ENCODE data around the gene MARCO.

DNA sequence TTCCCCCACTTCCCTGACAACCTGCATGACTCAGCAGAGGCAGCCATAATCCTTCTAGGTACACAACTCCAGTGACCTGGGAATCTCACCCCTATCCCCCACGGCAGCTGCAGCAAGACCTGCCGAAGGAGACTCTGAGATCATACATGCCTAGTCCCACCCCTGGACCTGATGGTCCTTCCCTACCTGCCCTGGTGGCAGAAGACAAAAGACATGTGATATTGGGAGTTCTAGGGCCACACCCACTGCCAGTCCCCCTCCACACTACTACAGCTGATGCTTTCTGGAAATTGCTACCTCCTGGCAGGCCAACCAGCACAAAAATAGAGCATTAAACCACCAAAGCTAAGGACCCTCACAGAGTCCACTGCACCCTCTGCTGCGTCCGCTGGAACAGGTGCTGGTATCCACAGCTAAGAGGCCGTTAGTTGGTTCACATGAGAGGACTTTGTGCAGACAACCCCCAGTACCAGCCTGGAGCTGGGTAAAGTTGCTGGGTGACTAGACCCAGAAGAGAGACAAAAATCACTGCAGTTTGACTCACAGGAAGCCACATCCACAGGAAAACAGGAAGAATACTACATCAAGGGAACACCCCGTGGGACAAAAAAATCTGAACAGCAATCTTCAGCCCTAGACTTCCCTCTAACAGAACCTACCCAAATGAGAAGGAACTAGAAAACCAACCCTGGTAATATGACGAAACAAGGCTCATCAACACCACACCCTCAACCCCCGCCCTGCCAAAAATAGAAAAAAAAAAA lies 12.5 kb downstream of the MARCO start:
- TF ChIP-seq, protein P1, sequence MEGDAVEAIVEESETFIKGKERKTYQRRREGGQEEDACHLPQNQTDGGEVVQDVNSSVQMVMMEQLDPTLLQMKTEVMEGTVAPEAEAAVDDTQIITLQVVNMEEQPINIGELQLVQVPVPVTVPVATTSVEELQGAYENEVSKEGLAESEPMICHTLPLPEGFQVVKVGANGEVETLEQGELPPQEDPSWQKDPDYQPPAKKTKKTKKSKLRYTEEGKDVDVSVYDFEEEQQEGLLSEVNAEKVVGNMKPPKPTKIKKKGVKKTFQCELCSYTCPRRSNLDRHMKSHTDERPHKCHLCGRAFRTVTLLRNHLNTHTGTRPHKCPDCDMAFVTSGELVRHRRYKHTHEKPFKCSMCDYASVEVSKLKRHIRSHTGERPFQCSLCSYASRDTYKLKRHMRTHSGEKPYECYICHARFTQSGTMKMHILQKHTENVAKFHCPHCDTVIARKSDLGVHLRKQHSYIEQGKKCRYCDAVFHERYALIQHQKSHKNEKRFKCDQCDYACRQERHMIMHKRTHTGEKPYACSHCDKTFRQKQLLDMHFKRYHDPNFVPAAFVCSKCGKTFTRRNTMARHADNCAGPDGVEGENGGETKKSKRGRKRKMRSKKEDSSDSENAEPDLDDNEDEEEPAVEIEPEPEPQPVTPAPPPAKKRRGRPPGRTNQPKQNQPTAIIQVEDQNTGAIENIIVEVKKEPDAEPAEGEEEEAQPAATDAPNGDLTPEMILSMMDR (IDR thresholded peaks at IDR 0.05; ENCODE audit: extremely low read depth in 1 of 2, insufficient read depth in 1 of 2, low read depth in 1 of 2, low read length in 2 of 2) = no peak
- TF ChIP-seq, protein P2, sequence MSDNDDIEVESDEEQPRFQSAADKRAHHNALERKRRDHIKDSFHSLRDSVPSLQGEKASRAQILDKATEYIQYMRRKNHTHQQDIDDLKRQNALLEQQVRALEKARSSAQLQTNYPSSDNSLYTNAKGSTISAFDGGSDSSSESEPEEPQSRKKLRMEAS (IDR thresholded peaks at IDR 0.05; ENCODE audit: insufficient read depth, insufficient read length) = no peak
- TF ChIP-seq POLR2AphosphoS5 (IDR thresholded peaks at IDR 0.05; ENCODE audit: insufficient read depth, low read depth, low read length) (no peak), POLR2A (IDR thresholded peaks at IDR 0.05; ENCODE audit: low read depth, low read length) (no peak), EZH2 (IDR thresholded peaks at IDR 0.05; ENCODE audit: borderline replicate concordance, low read depth, low read length, severe bottlenecking) (no peak), MYC (IDR thresholded peaks at IDR 0.05; ENCODE audit: low read depth, low read length) (no peak), FOS (IDR thresholded peaks at IDR 0.05; ENCODE audit: borderline replicate concordance, insufficient read depth, low read length) (no peak), JUN (IDR thresholded peaks at IDR 0.05; ENCODE audit: borderline replicate concordance, insufficient read depth, insufficient read length, low read depth) (no peak), GATA2 (IDR thresholded peaks at IDR 0.05; ENCODE audit: insufficient read depth, insufficient read length, low read depth, low read length) (no peak)
